Breast epithelium (tissue), 4 donors: ENCODE data around the gene CDC42EP5. TPM values are rescaled to one million over a fixed set of nuclear protein-coding genes. Genes with fewer than 3 reads are reported as not detected.

Source experiments
- DNase-seq, 2 donors: peaks; one replicate each; pipeline ENCODE4 v3.0.0-alpha.2; 2019; ENCODE audit warnings: low spot score in 2 of 2
- H3K27ac ChIP-seq, 2 donors: fragments of 200-600 bp; sonication (generic) in 1 of 2; one replicate each; pipeline ENCODE4 v1.5.1; 2016 to 2019; ENCODE audit warnings: mild to moderate bottlenecking in 1 of 2
- H3K27me3 ChIP-seq, 2 donors: fragments of 200-600 bp; sonication (generic) in 1 of 2; one replicate each; pipeline versions ENCODE4 v1.5.1 to v1.6.0; 2017 to 2019; ENCODE audit warnings: control low read depth in 1 of 2, mild to moderate bottlenecking in 1 of 2
- H3K36me3 ChIP-seq: fragments of 200-600 bp; one replicate; pipeline ENCODE4 v1.5.1; 2019
- H3K4me1 ChIP-seq, 2 donors: fragments of 200-600 bp; sonication (generic); one replicate each; pipeline ENCODE4 v1.5.1; 2016 to 2019; ENCODE audit warnings: control low read depth in 1 of 2
- H3K4me3 ChIP-seq, 3 donors: fragments of 200-600 bp; sonication (generic); 1 replicate in 2 of 3; 2 replicates in 1 of 3; pipeline ENCODE4 v1.5.1; 2016 to 2019; ENCODE audit warnings: mild to moderate bottlenecking in 3 of 3, moderate library complexity in 2 of 3
- H3K9me3 ChIP-seq, 2 donors: fragments of 200-600 bp; sonication (generic) in 1 of 2; one replicate each; pipeline ENCODE4 v1.5.1; 2016 to 2019; ENCODE audit warnings: control low read depth in 1 of 2
- CTCF ChIP-seq, 3 donors: fragments of 450-650 bp; IDR thresholded peaks; one replicate each; pipeline ENCODE4 v1.5.1; 2016 to 2017; ENCODE audit warnings: antibody characterized with exemption in 3 of 3, mild to moderate bottlenecking in 3 of 3, moderate library complexity in 3 of 3
- POLR2A ChIP-seq: fragments of 450-650 bp; IDR thresholded peaks from one replicate; pipeline ENCODE4 v1.6.1; 2016; ENCODE audit warnings: antibody characterized with exemption, mild to moderate bottlenecking, moderate library complexity
- POLR2AphosphoS5 ChIP-seq, 3 donors: sonication (generic); formaldehyde crosslinking; IDR thresholded peaks; one replicate each; pipeline ENCODE4 v1.6.1; 2017; ENCODE audit warnings: antibody characterized with exemption in 3 of 3
- intact Hi-C: fragments of 100-400 bp; cut with DNase I; formaldehyde crosslinking; loops from one replicate; pipeline ENCODE4 v1.15.1; 2023; ENCODE audit warnings: low total_unique reads
- total RNA-seq, 3 donors: library from RNA; depleted of rRNA; stranded (reverse); fragments of >200 nt; gene quantifications; one replicate each; pipeline ENCODE4 v1.1.0, GENCODE V29; 2016

CDC42EP5 gene
- total RNA-seq, 3 donors from 2014 or later, result 8.8 to 40.6 (median 17.4) TPM

GRCh38 chr19:54492568-54492967 is 19.5 kb upstream of the CDC42EP5 start:
- intact Hi-C loops, result no loop called here
- TF ChIP-seq CTCF (IDR thresholded peaks at IDR 0.05) (no peak), POLR2AphosphoS5 (IDR thresholded peaks at IDR 0.05) (no peak)
- Histone ChIP-seq H3K4me3 (no peak overlapping the region), H3K27me3 (peaks cover 0 to 15% of the 10 kb centered on the region in 2 donors), H3K27ac (no peak overlapping the region), H3K9me3 (no peaks in the 10 kb centered on the region), H3K4me1 (no peaks in the 10 kb centered on the region), H3K36me3 (no peaks in the 10 kb centered on the region)
- no peak for DNase-seq

- intact Hi-C loops, result no loop called here
- TF ChIP-seq POLR2A, result no peak
- TF ChIP-seq POLR2AphosphoS5 (IDR thresholded peaks at IDR 0.05), result no peak
- TF ChIP-seq CTCF (IDR thresholded peaks at IDR 0.05), result no peak
- DNase-seq, result no peak
- no peaks in the 10 kb centered on the region for H3K36me3 ChIP-seq
- H3K4me3 ChIP-seq, result no peak overlapping the region
- H3K27ac ChIP-seq, result no peak overlapping the region
- H3K27me3 ChIP-seq, result peaks cover 0 to 16% of the 10 kb centered on the region in 2 donors
- H3K9me3 ChIP-seq, result no peaks in the 10 kb centered on the region
- no peaks in the 10 kb centered on the region for H3K4me1 ChIP-seq
Observed at GRCh38 chr19:54489766-54490165, 16.7 kb upstream of the CDC42EP5 start.

GRCh38 chr19:54489341-54489740 is 16.2 kb upstream of the CDC42EP5 start:
- H3K9me3 ChIP-seq, result no peaks in the 10 kb centered on the region
- intact Hi-C loops, result no loop called here
- peaks cover 0 to 19% of the 10 kb centered on the region in 2 donors for H3K27me3 ChIP-seq
- DNase-seq, result no peak
- no peak overlapping the region for H3K4me3 ChIP-seq
- no peaks in the 10 kb centered on the region for H3K4me1 ChIP-seq
- no peaks in the 10 kb centered on the region for H3K36me3 ChIP-seq
- H3K27ac ChIP-seq, result no peak overlapping the region
- no peak for TF ChIP-seq POLR2A
- no peak for TF ChIP-seq CTCF (IDR thresholded peaks at IDR 0.05)
- no peak for TF ChIP-seq POLR2AphosphoS5 (IDR thresholded peaks at IDR 0.05)

GRCh38 chr19:54485851-54486250 is 12.8 kb upstream of the CDC42EP5 start:
- Histone ChIP-seq H3K27ac (no peak overlapping the region), H3K27me3 (peaks cover 0 to 18% of the 10 kb centered on the region in 2 donors), H3K9me3 (no peaks in the 10 kb centered on the region), H3K4me3 (no peak overlapping the region), H3K36me3 (no peaks in the 10 kb centered on the region), H3K4me1 (no peaks in the 10 kb centered on the region)
- no peak for TF ChIP-seq POLR2AphosphoS5 (IDR thresholded peaks at IDR 0.05)
- TF ChIP-seq POLR2A, result no peak
- no peak for TF ChIP-seq CTCF (IDR thresholded peaks at IDR 0.05)
- DNase-seq, result no peak
- intact Hi-C loops, result no loop called here

- Histone ChIP-seq H3K4me3 (no peak overlapping the region), H3K27ac (no peak overlapping the region), H3K4me1 (no peaks in the 10 kb centered on the region), H3K9me3 (no peaks in the 10 kb centered on the region), H3K36me3 (no peaks in the 10 kb centered on the region), H3K27me3 (peaks cover 0 to 18% of the 10 kb centered on the region in 2 donors)
- TF ChIP-seq CTCF (IDR thresholded peaks at IDR 0.05) (no peak), POLR2AphosphoS5 (IDR thresholded peaks at IDR 0.05) (no peak), POLR2A (no peak)
- intact Hi-C loops, result no loop called here
- no peak for DNase-seq
Observed at GRCh38 chr19:54484451-54484850, 11.4 kb upstream of the CDC42EP5 start.
